ENCODE results near the gene PIAS4.

Gene PIAS4

DNA sequence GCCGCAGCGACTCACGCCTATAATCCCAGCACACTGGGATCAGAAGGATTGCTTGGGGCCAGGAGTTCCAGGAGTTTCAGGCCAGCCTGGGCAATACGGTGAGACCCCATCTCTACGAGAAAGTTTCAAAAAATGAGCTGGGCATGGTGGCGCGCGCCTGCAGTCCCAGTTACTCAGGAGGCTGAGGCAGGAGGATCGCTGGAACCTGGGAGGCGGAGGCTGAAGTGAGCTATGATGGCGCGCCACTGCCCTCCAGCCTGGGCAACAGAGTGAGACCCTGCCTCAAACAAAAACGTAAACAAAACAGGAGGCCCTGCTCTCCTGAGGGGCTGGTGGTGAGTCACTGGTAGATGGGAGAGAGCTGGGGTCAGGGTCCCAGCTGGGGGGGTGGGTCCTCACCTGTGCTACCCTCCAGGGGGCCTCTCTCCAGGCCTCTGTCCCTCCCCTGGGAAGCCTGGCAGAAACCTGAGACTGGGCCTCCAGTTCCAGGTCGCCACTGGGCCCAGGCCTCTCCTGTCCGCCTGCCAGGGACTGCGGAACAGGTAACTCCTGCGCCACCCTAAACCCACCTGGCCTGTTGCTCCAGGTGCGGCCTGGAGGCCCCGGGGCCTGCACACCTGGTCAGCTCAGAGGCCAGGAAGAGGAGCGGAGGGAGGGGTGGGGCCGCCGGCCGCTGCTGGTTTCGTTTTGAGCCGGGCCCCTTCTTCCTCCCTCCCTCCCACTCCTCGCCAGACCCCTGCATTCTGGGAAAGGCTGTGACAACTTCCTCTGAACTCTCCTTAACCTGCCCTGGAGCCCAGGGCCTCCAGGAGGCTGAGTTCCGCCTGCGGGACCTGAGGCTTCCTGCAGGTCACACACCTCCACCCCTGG, 76.4 kb downstream of the PIAS4 start:
- ChIA-PET POLR2A (ENCODE audit: low non-redundant PET) (no interaction called here), CTCF (no interaction called here)
- TF ChIP-seq, protein P1, sequence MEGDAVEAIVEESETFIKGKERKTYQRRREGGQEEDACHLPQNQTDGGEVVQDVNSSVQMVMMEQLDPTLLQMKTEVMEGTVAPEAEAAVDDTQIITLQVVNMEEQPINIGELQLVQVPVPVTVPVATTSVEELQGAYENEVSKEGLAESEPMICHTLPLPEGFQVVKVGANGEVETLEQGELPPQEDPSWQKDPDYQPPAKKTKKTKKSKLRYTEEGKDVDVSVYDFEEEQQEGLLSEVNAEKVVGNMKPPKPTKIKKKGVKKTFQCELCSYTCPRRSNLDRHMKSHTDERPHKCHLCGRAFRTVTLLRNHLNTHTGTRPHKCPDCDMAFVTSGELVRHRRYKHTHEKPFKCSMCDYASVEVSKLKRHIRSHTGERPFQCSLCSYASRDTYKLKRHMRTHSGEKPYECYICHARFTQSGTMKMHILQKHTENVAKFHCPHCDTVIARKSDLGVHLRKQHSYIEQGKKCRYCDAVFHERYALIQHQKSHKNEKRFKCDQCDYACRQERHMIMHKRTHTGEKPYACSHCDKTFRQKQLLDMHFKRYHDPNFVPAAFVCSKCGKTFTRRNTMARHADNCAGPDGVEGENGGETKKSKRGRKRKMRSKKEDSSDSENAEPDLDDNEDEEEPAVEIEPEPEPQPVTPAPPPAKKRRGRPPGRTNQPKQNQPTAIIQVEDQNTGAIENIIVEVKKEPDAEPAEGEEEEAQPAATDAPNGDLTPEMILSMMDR (conservative IDR thresholded peaks at IDR 0.05; ENCODE audit: low read depth), result no peak
- DNase-seq (ENCODE audit: low spot score), result no peak
- H3K27ac ChIP-seq, result no peak overlapping the region

DNA sequence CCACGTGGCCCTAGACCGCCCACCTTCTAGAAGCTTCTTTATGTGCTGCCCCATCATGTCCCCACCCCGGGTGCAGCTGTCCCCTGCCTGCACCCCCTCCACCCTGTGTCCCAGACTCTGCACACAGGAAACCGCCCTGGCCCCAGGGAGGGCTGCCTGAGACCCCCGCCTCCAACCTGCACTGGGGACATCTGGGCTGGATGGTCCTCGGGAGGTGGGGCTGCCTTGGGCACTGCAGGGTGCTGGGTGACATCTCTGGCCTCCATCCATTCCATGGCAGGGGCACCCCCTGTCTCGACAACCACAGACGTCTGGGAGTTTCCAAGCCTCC, 77.0 kb downstream of the PIAS4 start:
- no peak overlapping the region for H3K27ac ChIP-seq
- DNase-seq (ENCODE audit: low spot score), result no peak
- TF ChIP-seq, protein P1 (conservative IDR thresholded peaks at IDR 0.05; ENCODE audit: low read depth), result no peak
- CTCF ChIA-PET, result no interaction called here
- POLR2A ChIA-PET (ENCODE audit: low non-redundant PET), result no interaction called here

DNA sequence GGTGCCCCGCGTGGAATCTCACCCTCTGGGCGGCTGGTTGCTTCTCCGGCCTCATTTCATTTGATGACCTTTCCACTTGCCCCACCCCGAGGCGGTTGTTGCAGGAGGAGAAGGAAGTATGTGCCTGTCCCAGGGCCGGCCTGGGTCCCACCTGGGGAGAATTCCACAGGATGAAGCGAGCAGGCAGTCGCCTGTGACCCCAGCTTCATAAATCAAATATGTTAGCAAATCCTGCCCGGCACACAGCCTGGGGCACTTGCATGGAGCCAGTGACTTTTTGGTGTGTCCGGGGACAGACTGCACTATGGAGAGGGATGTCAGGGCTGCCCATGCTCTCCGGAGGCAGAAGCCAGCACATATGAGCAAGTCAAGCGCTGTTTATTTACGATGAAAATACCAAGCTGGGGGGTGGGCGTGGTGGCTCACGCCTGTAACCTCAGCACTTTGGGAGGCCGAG, 78.9 kb downstream of the PIAS4 start:
- ChIA-PET CTCF (interaction anchor here (0.5 kb wide), 1 partner anchor 87 kb away, joined by 3 read pairs; no protein-coding TSS in a partner anchor), POLR2A (ENCODE audit: low non-redundant PET) (no interaction called here)
- no peak overlapping the region for H3K27ac ChIP-seq

DNA sequence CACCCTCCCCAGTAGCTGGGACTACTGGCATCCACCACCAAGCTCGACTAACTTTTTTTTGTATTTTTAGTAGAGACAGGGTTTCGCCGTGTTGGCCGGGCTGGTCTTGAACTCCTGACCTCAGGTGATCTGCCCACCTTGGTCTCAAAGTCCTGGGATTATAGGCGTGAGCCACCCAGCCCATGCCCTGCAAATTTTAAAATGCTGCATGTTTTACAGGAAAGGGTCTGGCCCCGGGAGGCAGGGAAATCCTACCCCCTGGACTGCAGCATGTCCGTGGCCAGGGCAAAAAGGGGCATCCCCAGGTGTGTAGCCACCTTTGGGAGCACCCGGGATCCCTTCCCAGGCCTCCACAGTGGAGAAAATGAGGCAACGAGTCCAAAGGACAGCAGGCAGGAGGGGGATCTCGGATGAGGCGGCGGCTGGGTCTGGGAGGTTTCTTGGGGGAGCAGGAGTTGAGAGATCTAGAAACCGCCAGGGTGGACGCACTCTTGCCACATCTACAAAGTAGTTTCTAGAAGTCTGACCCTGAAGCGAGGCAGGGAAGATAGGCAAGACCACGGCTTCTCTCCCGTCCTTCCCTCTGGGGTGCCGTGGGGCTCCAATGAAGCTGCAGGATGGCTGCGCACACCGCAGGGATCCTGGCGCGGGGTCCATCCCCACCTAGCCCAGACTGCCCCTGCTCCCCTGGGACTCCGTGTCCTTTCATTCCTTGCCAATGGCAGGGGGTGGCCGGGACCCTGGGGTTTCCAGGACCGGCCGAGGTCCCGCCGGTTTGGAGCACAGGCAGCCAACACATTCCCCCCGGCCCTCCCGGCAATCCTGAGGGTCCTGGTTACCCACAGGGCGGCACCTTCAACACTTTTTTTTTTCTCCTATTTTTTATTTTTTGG, 80.5 kb downstream of the PIAS4 start:
- ChIA-PET POLR2A (ENCODE audit: low non-redundant PET) (no interaction called here), CTCF (interaction anchor here (0.6 kb wide), 1 partner anchor 1485 kb away, joined by 4 read pairs; no protein-coding TSS in a partner anchor)
- TF ChIP-seq, protein P1 (conservative IDR thresholded peaks at IDR 0.05; ENCODE audit: low read depth), result no peak
- H3K27ac ChIP-seq, result peak overlapping the region; percentile 26
- DNase-seq (ENCODE audit: low spot score), result no peak

More for the DNA sequence above, 78.9 kb downstream of the PIAS4 start:
- TF ChIP-seq, protein P1 (conservative IDR thresholded peaks at IDR 0.05; ENCODE audit: low read depth), result no peak
- no peak for DNase-seq (ENCODE audit: low spot score)

DNA sequence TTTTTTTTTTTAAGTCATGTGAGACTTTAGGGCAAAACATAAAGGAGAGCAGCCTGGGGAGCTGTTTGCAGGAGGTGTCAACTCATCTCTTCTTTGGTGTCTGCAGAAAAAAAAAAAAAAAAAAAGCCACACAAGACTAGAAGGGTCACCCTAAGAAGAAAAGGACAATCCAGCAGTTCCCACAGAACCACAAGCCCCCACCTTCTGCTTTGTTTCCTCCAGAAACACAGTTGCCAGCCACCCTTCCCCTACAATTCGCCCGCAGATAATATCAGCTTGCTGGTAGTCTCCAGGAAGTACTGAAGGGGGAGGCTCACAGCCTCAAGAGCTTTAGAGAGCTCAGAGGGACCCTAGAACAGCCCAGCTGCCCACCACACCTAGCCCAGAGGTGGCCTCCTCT, 81.4 kb downstream of the PIAS4 start:
- DNase-seq (ENCODE audit: low spot score), result no peak
- ChIA-PET POLR2A (ENCODE audit: low non-redundant PET) (no interaction called here), CTCF (no interaction called here)

More for the DNA sequence above, 81.4 kb downstream of the PIAS4 start:
- TF ChIP-seq, protein P1 (conservative IDR thresholded peaks at IDR 0.05; ENCODE audit: low read depth), result no peak
- peak overlapping the region; percentile 11 for H3K27ac ChIP-seq
